Measurements from ENCODE around the gene SLC51B.

DNA sequence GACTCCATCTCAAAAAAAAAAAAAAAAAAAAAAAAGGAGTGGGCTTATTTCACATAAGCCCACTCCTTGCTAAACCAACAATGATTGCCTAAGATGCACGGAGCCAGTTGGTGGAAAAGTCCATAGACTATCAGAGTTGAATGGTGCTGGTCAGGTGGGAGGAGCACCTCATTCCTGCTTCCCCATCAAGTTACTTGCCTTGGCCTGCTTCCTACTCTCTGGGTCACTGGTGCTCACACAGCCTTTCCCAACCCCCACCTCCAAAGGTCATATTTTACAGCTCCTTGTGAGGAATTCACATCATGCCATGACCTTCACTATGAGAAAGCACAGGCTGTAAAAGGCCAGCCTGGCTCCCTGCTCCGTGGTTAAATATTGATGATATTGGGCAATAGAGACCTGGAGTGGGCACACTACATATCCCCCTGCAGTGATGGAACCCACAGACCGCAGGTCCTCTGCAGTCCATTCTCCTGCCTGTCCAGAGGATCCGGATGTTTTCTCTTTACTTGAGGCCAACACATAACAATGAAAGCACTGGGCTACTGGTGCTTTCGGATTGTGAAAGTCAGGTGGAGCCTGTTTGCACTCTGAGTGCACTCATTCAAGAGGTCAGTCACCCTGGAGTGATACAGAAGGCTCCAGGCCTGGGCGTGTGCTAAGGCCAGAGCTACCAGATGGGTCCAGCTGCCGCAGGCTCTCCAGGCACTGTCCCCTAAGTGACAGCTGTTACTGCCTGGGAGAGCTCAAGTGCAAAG lies at the start of gene SLC51B:
- TF ChIP-seq, protein P1, sequence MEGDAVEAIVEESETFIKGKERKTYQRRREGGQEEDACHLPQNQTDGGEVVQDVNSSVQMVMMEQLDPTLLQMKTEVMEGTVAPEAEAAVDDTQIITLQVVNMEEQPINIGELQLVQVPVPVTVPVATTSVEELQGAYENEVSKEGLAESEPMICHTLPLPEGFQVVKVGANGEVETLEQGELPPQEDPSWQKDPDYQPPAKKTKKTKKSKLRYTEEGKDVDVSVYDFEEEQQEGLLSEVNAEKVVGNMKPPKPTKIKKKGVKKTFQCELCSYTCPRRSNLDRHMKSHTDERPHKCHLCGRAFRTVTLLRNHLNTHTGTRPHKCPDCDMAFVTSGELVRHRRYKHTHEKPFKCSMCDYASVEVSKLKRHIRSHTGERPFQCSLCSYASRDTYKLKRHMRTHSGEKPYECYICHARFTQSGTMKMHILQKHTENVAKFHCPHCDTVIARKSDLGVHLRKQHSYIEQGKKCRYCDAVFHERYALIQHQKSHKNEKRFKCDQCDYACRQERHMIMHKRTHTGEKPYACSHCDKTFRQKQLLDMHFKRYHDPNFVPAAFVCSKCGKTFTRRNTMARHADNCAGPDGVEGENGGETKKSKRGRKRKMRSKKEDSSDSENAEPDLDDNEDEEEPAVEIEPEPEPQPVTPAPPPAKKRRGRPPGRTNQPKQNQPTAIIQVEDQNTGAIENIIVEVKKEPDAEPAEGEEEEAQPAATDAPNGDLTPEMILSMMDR (conservative IDR thresholded peaks at IDR 0.05; ENCODE audit: low read length), result no peak
- TF ChIP-seq EZH2phosphoT487 (IDR thresholded peaks at IDR 0.05; ENCODE audit: borderline replicate concordance), result no peak
